Renal cortical epithelial cell (primary cell): ENCODE data around the gene RASGRF2. TPM values are rescaled to one million over a fixed set of nuclear protein-coding genes. Genes with fewer than 3 reads are reported as not detected.

Experiments used
- DNase-seq: peaks from one replicate; pipeline ENCODE4 v3.0.0-alpha.2; 2011; ENCODE audit warnings: low read depth
- total RNA-seq: library from RNA; depleted of rRNA; stranded (reverse); fragments of >200 nt; gene quantifications from 2 replicates; pipeline ENCODE4 v1.2.3, GENCODE V29; 2014

RASGRF2 gene
- 10.6 and 34.2 TPM in 2 replicates for total RNA-seq

GRCh38 chr5:80959768-80960442 lies at the start of gene RASGRF2:
TSS of gene RASGRF2 (plus strand) at chr5:80960363. CDS start at chr5:80960739, 376 bp downstream.
- DNase-seq, result peak; percentile 31

GRCh38 chr5:80912479-80912878 lies 47.7 kb upstream of the RASGRF2 start:
- no peak for DNase-seq

DNA sequence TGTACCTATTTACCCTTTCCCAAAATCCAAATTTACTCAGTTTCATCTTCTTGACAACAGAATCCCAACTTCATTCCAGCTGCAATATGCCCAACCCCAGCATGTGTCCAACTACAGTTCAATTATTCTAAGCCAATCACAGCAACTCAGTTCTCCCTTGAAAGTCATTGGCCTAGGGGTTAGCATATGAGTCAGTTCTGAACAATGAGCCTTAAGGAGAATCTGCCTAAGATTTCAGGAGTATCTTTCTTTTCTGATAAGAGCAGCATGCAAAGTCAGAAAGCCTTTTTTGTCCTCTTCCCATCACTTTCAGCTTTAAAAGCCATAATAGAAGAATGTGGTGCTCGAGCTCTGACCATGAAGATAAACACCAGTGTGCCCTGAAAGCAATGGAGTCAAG lies 44.4 kb upstream of the RASGRF2 start:
- peak; percentile 9 for DNase-seq

GRCh38 chr5:80916676-80917075 lies 43.5 kb upstream of the RASGRF2 start:
- no peak for DNase-seq

GRCh38 chr5:80917631-80918030 lies 42.5 kb upstream of the RASGRF2 start:
- no peak for DNase-seq

GRCh38 chr5:80919678-80920196 lies 40.4 kb upstream of the RASGRF2 start:
- DNase-seq, result no peak

DNA sequence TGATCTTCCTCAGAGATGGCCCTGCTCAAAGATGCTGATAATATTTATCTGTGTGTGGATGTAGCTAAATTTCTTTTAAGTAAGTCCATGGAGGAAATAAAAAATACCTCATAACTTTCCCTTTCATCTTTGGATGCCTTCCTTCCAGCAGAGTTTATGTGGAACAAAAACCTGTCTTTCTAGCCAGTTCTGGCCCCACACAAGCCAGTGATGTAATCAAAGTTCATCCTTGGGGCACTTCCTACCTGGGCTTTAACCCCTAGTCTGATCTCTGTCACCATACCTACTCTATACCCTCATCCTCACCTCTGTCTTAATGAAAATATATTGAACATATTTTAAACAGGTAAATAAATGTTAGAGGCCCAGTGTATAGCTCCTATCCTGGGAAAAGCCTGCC lies 39.8 kb upstream of the RASGRF2 start:
- no peak for DNase-seq

DNA sequence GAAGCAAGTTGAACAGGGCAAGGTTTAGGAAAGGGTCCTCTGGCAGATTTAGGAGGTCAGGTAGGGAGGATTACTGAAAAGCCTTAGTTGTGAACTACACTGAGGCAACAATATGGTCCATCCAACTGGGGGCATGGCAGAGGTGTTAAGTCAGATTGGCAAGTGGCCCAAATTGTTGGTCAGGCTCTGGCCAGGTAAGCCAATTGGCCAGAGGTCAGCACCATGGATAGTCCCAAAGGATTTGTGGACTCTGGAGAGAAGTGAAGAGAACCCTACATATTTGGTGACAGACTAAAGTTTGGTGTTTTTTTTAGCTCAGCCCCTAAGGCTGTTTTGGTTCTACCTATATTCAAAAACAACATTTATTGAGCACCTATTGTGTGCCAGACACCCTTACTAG lies 39.1 kb upstream of the RASGRF2 start:
- peak; percentile 27 for DNase-seq

DNA sequence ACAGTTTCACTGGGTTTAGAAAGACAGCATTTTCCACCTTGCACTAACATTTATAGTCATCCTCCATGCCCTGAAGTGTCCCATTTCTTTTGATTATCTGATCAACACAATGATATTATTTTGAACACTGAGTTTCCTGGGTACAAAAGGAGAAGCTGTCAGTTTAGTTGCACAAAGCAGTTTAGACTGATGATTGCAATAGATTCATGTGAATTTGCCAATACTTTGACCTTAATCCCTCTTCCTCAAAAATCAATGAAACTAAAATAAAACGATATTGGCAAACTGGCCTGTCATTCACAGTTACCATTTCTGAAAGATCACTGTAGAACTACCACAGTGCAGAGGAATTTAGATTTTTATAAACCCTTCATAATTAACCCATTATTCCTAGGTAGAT lies 34.2 kb upstream of the RASGRF2 start:
- DNase-seq, result no peak

DNA sequence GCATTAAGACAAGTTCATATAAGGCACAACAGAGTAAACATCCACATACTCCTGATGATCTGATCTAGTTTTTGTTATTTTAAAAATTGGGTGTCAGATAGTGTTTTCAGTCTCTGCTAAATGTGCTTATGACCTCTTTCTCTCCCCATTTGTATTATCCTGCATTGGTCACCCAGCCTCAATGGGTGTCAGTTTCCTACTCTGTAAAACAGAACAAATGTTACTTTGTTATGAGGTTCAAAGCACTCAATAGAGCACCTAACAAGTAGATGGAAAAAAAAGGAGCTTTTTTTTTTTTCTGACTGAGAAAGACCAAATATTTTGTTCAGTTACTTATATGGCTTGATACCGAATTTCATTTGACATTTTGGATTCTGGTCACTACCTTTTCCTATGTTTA lies 33.6 kb upstream of the RASGRF2 start:
- no peak for DNase-seq

DNA sequence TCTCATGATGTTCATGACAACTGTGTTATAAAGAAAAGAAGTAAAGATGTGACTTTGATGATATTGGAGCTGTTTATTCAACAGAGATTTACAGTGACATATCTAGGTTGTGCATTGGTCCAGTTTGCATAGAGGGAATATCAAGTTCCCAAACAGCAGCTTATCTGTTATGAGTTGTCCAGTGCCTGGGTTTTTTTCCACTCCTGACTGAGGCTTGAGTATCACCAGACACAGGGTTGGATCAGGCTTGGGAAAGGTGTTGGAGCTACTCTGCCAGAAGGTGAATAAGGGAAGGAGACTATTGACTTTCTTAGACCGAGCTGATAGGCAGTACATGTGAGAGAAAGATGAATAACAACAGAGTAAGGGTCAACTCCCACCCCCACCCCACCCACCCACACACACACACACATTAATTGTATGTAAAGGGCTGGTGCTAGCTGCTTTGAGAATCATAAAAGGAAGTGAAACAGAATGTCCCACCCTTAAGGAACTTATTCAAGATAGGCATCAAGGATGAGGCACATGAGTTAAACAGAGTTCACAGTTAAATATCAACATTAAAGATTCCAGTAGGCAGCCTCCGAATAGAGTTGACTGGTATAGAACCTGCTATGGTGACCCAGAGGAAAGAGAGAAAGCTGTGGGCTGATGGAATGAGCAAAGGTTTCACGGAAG lies 33.0 kb upstream of the RASGRF2 start:
- no peak for DNase-seq

DNA sequence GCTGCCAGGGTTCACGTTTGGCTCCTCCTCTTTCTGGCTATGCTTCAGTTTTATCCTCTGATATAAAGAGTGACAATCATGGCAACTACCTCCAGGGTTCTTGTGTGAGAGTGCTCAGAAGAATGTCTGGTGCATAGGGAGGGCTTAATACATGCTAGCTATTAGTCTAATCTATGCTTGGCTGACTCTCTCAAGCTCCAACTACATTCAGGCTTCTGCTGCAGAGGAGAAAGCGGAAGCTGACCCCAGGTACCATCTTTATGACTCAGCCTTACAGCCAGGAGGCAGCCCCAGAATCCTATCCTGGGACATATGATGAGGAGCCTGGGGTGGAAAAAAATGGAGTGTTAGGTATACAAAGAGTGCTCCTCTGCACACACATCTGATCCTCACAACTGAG lies 32.1 kb upstream of the RASGRF2 start:
- DNase-seq, result no peak

- no peak for DNase-seq
Observed at GRCh38 chr5:80930940-80931339, 29.2 kb upstream of the RASGRF2 start.

- no peak for DNase-seq
Observed at GRCh38 chr5:80931411-80931810, 28.8 kb upstream of the RASGRF2 start.

DNA sequence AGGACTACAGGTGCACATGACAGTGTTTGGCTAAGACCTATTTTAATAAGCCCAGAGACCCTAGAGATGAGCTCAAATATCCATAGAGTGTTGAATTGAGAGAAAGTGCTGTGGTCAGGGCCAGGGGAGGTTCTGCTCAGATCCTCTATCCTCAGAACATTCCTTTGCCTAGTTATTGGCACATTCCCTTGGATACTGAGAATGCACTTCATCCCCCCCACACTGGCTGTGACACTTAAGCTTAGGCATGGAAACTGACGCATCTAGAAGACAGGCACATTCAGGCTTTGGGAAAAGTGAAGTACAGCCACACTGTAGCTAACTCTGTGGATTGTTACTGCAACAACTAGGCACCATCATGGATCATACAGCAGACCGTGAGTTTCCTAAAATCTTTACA lies 27.1 kb upstream of the RASGRF2 start:
- DNase-seq, result no peak

- DNase-seq, result no peak
Observed at GRCh38 chr5:80934751-80935150, 25.4 kb upstream of the RASGRF2 start.

- no peak for DNase-seq
Observed at GRCh38 chr5:80935811-80936385, 24.3 kb upstream of the RASGRF2 start.

- DNase-seq, result no peak
Observed at GRCh38 chr5:80936881-80937280, 23.3 kb upstream of the RASGRF2 start.

GRCh38 chr5:80937584-80938356 lies 22.4 kb upstream of the RASGRF2 start:
- no peak for DNase-seq

DNA sequence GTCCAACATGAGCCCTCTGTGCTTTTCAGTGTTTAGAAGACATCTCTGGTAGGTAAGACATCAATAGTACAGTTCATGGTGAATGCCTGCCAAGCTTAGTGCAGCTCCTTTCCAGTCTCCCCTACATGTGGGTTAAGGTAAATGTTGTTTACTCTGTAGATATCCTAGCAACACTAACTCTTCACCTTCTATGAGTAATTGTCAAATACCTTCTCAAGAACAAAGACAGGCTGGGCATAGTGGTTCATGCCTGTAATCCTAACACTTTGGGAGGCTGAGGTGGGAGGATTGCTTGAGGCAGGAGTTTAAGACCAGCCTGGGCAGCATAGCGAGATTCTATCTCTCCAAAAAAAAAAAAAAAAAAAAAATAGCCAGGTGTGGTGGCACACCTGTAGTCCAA lies 18.7 kb upstream of the RASGRF2 start:
- DNase-seq, result peak; percentile 51

DNA sequence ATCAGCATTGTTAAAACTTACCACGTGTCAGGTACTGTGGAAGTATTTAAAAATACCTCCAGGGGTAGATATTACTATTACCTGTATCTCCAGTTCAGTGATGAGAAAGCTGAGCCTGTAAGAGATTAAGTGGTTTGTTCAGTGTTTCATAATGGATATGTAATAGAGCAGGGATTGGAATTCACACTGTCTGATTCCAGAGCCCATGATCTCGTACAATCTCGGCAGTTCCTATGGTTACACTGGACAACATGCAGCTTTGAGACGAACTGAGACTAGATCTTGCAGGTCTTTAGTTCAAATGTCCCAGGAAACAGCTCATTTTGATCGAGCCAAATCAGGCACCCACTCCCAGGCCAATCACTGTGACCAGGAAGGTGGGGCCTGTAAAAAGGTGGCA lies 8.8 kb upstream of the RASGRF2 start:
- no peak for DNase-seq

DNA sequence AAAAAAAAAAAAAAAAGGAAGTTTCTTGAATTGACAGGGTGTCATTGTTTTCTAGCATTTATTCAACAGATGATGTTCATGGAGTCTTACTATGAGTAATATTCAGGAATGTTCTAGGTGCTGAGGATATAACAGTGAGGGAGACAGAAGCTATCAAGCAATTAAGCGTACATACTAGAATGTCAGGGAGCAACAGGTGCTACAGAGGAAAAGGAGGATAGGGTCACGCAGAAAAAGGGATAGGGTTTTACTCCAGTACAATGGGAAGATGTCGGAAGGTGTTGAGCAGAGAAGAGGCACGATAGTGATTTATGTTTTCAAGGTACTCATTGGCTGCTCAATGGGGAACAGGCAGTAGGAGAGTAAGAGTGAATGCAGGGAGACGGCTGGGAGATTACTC lies 6.6 kb upstream of the RASGRF2 start:
- DNase-seq, result no peak
